Measurements from ENCODE around the gene AGRN. TPM values are rescaled to one million over a fixed set of nuclear protein-coding genes. Genes with fewer than 3 reads are reported as not detected.
"Not testable (repeated sequence)": the region's sequence is repeated elsewhere in the genome, so short reads cannot be mapped to it uniquely, and the experiment has no call there.

The AGRN gene
- total RNA-seq, 1 experiment from 2014 or later: 103 TPM

GRCh38 chr1:980602-981395, 39.1 kb upstream of the AGRN start:
- in situ Hi-C loops (cut with HindIII; ENCODE audit: low sequenced_read_pairs): no loop called here
- DNase-seq (ENCODE audit: low spot score): no peak

GRCh38 chr1:981491-981954, 38.4 kb upstream of the AGRN start:
- in situ Hi-C loops (cut with HindIII; ENCODE audit: low sequenced_read_pairs): no loop called here

DNA sequence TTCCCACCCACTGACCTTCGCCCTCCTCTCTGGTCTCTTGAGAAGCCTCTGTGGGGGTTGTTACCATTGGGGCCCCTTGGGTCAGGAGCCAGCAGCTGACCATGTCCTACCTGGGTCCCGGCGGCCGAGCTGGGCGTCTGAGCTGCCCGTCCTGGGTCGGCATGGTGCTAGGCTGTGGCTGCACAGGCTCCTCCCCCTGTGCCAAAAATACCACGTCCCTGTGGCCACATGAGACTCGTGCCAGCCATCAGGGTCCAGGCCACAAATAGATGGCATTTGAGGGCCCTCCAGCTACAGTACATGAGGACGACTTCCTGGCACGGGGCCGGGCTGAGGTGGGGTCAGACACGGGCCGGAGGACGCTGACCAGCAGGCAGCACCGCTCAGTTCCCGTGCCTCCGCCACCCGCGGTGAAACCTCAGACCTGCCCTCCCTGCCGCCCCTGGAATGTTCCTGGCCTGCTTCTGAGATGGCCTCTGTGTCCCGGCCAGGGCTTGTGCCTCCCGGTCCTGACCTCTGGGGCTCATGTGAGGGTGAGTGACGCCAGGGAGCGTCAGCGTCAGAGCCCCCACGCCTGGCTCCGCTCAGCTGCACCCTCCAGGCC, 37.9 kb upstream of the AGRN start, which contains the start of gene PERM1:
Gene PERM1 (minus strand): TSS at position 139 of the 604 bp plus-strand sequence. CDS start 1,064 bp downstream, outside the sequence.
- in situ Hi-C loops (cut with HindIII; ENCODE audit: low sequenced_read_pairs): no loop called here
- no peak for DNase-seq (ENCODE audit: low spot score)

More at GRCh38 chr1:981491-981954, 38.4 kb upstream of the AGRN start:
- DNase-seq (ENCODE audit: low spot score): no peak

GRCh38 chr1:982765-983436, 37.0 kb upstream of the AGRN start:
- in situ Hi-C loops (cut with HindIII; ENCODE audit: low sequenced_read_pairs): no loop called here

DNA sequence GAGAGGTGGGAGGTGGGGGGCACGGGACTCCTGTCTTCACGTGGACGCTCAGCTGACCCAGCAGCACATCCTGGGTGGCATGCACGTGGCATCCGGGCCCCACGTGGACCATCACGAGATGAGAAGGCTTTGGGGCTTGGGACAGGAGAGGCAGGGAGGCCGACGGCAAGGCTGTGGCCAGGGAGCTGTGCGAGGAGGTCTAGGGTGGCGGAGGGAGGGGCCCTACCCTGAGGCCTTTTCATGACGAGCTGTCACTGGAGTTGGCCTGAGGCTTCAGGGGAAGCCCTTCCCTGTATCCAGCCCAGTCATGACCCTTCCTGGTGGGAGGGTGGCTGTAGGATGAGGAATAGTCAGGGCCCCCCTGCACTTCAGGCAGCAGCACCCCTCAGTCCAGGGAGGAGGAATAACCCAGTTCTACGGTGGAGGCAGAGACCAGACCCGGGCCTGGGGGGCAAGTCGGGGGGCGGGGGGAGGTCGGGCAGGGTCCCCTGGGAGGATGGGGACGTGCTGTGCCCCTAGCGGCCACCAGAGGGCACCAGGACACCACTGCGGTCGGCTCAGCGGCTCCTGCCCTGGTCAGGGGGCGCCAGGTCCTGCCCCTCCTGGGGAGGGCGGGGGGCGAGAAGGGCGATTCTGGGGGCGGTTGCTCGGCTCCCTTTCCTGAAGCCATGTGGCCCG, 36.0 kb upstream of the AGRN start:
- in situ Hi-C loops (cut with HindIII; ENCODE audit: low sequenced_read_pairs): no loop called here
- DNase-seq (ENCODE audit: low spot score): no peak

More at GRCh38 chr1:982765-983436, 37.0 kb upstream of the AGRN start:
- DNase-seq (ENCODE audit: low spot score): no peak

DNA sequence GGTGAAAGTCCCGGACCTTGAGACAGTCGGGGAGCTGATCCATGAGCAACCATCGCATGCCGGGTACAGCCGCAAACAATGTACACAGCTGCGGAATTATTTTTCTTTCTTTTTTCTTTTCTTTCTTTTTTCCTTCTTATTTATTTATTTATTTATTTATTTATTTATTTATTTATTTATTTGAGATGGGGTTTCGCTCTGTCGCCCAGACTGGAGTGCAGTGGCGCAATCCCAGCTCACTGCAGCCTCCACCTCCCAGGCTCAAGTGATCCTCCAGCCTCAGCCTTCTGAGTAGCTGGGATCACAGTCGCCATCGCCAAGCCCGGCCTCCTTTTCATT, 35.5 kb upstream of the AGRN start:
- in situ Hi-C loops (cut with HindIII; ENCODE audit: low sequenced_read_pairs): no loop called here
- no peak for DNase-seq (ENCODE audit: low spot score)

GRCh38 chr1:985126-985525, 34.8 kb upstream of the AGRN start:
- no peak for DNase-seq (ENCODE audit: low spot score)
- in situ Hi-C loops (cut with HindIII; ENCODE audit: low sequenced_read_pairs): no loop called here

DNA sequence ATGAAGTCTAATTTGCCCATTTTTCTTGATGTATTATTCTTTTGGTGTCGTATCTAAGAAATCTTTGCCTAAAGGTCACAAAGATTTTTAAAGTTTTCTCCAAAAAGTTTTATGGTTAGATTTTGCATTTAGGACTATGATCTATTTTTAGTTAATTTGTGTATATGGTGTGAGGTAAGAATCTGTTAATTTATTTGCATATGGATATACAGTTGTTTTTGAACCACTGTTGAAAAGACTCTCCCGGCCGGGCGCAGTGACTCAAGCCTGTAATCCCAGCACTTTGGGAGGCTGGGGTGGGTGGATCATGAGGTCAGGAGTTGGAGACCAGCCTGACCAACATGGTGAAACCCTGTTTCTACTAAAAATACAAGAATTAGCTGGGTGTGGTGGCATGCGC, 31.9 kb upstream of the AGRN start:
- in situ Hi-C loops (cut with HindIII; ENCODE audit: low sequenced_read_pairs); DNase-seq (ENCODE audit: low spot score): not testable (repeated sequence)

- DNase-seq (ENCODE audit: low spot score); in situ Hi-C loops (cut with HindIII; ENCODE audit: low sequenced_read_pairs): not testable (repeated sequence)
Observed at GRCh38 chr1:991275-991674, 28.6 kb upstream of the AGRN start.

GRCh38 chr1:991895-992294, 28.0 kb upstream of the AGRN start:
- DNase-seq (ENCODE audit: low spot score): no peak
- in situ Hi-C loops (cut with HindIII; ENCODE audit: low sequenced_read_pairs): no loop called here

GRCh38 chr1:992362-992761, 27.6 kb upstream of the AGRN start:
- in situ Hi-C loops (cut with HindIII; ENCODE audit: low sequenced_read_pairs): no loop called here
- DNase-seq (ENCODE audit: low spot score): no peak

DNA sequence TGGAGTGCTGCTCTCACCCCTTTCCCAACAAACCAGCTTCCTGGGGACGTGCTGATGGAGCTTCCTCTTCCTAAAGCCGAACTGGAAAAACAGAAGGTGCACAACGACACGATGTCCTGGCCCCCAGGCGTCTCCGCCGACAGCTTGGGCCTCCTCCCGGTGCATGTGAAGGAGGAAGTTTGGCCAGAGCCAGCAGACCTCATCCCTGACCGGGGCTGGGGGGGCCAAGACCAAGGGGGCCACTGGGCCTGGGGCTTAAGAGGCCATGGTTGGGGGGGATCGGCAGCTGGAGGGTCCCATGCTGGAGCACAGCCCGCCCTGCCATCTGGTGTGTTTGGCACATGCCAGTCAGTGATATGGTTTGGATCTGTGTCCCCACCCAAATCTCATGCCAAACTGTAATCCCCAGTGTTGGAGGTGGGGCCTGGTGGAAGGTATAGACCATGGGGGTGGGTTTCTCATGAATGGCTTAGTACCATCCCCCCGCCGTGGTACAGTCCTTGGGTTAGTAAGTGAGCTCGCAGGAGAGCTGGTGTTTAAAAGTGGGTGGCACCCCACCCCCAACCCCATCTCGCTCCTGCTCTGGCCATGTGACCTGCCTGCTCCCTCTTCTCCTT, 26.4 kb upstream of the AGRN start:
- in situ Hi-C loops (cut with HindIII; ENCODE audit: low sequenced_read_pairs): no loop called here
- DNase-seq (ENCODE audit: low spot score): no peak

DNA sequence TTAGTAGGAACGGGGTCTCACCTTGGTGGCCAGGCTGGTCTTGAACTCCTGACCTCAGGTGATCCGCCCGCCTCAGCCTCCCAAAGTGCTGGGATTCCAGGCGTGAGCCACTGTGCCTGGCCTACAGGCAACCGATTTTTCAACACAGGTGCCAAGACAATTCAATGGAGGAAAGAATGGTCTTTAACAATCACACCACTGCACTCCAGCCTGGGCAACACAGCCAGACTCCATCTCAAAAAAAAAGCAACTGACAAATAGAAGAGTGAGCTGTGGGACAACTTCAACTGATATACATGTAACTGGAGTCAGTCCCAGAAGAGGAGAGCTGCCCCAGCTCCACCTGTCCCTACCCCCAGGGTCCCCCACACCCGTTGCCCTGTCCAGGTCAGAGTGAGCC, 25.4 kb upstream of the AGRN start:
- in situ Hi-C loops (cut with HindIII; ENCODE audit: low sequenced_read_pairs); DNase-seq (ENCODE audit: low spot score): not testable (repeated sequence)

GRCh38 chr1:995665-996633, 24.0 kb upstream of the AGRN start:
- no peak for DNase-seq (ENCODE audit: low spot score)
- in situ Hi-C loops (cut with HindIII; ENCODE audit: low sequenced_read_pairs): no loop called here

DNA sequence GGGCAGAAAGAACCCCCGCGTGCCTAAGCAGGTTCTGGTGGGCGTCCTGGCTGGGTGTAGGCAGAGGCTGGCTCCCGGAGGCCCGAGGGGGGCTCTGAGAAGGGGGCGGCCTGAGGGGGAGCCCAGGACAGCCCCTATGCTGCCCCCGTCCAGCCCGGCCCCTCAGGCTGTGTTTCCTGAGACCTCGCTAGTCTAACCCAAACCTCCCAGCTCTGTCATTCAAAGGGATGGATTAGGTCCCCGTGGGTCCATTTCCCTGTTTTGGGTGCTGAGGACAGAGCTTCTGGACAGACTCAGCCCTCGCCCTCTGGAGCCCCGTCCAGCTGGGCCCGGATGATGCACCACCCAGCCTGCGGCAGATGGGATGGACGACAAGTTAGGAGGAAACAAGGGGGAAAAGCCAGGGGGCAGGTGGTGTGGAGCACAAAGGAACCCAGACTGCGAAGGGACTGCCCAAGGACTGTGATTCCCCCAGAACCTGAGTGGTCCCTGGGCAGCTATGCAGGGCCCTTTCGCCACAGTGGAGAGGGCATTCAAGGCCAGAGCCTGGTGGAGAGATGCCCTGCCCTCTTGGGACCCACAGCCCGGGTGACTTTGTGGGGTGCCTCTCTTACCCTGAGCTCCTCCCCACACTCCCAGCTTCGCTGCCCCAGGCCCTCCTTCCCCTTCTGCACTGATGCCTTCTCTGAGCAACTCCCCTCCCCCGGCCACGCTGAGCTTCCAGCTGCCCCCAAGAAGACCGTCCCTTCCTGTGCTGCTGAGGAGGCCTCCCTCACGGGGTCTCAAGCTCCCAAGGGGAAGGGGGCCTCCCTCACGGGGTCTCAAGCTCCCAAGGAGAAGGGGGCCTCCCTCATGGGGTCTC, 22.8 kb upstream of the AGRN start:
- in situ Hi-C loops (cut with HindIII; ENCODE audit: low sequenced_read_pairs): no loop called here

DNA sequence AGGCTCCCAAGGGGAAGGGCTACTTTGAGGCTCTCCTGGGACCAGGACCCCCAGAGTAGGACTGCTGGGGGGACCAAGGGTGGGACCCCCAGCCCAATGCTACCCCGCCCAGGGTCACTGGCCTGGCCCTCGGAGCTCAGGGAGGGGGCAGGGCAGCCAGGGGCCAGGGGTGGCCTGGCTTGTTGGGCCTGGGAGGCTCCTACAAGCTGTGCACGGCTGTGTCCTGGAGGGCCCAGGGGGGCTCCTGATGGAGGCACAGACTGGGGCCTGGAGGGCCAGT, 22.3 kb upstream of the AGRN start:
- in situ Hi-C loops (cut with HindIII; ENCODE audit: low sequenced_read_pairs): no loop called here
- no peak for DNase-seq (ENCODE audit: low spot score)

More for the DNA sequence above, 22.8 kb upstream of the AGRN start:
- no peak for DNase-seq (ENCODE audit: low spot score)

- in situ Hi-C loops (cut with HindIII; ENCODE audit: low sequenced_read_pairs): no loop called here
- no peak for DNase-seq (ENCODE audit: low spot score)
Observed at GRCh38 chr1:997993-998744, 21.8 kb upstream of the AGRN start.
